Measurements from ENCODE around the gene WDR48.

WDR48 gene

GRCh38 chr3:39143051-39143885, 91.5 kb downstream of the WDR48 start:
- DNase-seq, result no peak

DNA sequence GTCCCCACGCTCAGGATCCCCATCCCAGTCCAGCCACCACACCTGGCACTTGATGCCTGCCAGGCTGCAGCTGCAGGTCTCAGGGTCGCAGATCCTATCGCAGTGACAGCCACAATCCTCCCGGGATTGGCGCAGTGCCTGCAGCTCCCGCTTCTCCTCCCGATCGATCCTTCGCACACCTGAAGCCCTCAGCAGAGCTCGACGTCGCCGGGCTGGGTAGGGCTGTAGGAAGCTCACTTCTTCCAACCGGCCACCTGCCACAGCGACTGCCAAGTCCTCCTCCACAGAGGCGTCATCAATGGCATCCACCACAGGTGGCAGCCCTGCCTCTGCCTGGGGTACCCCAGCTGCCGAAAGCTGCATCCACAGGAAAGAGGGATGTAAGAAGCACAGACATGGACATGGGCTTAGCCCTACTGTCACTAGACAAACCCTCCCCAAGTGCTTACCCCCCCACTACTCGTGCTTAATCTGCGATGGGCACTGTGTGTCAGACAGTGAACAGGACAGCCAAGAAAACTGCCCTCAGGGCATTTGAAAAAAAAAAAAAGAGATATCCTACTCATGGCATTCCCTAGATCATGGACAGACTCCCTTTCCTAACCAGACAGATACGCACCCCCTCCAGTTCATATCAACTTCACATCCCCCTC, 92.4 kb downstream of the WDR48 start:
- no peak for DNase-seq

- DNase-seq, result no peak
Measured at GRCh38 chr3:39144748-39145380, 93.0 kb downstream of the WDR48 start.

- no peak for DNase-seq
Measured at GRCh38 chr3:39146083-39146501, 94.3 kb downstream of the WDR48 start.
